HG02870 (cell line): ENCODE results near the gene SMAD3.

Experiments used
- ATAC-seq: cut with Tn5 transposase; IDR thresholded peaks from one replicate; pipeline ENCODE4 v1.9.1; 2021; ENCODE audit warnings: mild to moderate bottlenecking, moderate library complexity; ENCODE audit not compliant: unreplicated experiment

The SMAD3 gene

DNA sequence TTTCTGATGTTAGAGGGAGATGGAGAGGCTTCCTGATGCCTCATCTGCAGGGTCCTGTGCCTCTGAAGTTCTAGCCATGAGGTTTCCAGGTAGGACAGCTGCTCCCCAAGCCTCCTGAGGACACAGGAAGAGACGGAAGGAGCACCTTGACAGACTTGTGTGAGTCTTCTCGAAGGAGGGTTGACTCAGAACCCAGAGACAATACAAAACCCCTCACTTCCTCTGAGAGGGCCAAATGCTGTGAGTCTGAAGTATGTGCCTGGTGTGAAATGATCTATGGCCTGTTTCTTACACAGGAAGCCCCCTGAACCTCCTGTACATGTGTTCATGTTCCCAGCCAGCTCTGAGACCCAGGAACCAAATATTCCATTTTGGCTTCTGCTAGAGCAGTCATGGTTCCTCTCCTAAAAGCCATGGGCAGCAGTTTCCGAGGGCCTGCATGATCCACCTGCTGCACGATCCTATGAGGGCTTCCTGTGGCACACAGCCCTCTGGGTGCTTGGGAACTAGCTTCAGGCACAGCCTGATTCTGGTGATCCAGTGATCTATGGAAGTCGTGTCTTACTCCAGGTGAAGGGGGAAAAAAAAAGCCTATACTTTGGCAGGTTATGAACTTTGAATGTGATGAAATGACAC, 126.9 kb downstream of the SMAD3 start:
- no peak for ATAC-seq

- no peak for ATAC-seq
Observed at GRCh38 chr15:67193223-67193990, 128.0 kb downstream of the SMAD3 start.

GRCh38 chr15:67194171-67195114, 129.0 kb downstream of the SMAD3 start:
- ATAC-seq, result no peak

GRCh38 chr15:67195305-67195704, 129.9 kb downstream of the SMAD3 start:
- ATAC-seq, result no peak

DNA sequence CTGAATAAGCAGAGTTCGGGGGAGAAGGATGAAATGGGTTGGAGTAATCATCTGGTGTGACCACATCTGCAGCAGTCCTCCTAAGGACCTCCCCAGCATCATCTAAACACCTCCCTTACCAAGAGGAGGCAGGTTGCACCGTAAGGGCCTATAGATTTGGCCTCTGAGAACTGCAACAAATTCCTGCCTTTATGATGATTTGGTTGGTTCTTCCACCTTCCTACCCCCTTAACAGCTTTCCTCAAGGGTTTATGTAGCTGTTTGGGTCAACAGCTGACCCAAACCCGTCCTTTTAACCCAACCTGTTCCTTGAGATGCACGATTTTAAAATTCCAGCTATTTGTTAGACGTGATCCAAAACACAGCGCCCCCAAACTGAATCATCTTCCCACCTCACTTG, 130.8 kb downstream of the SMAD3 start:
- no peak for ATAC-seq

DNA sequence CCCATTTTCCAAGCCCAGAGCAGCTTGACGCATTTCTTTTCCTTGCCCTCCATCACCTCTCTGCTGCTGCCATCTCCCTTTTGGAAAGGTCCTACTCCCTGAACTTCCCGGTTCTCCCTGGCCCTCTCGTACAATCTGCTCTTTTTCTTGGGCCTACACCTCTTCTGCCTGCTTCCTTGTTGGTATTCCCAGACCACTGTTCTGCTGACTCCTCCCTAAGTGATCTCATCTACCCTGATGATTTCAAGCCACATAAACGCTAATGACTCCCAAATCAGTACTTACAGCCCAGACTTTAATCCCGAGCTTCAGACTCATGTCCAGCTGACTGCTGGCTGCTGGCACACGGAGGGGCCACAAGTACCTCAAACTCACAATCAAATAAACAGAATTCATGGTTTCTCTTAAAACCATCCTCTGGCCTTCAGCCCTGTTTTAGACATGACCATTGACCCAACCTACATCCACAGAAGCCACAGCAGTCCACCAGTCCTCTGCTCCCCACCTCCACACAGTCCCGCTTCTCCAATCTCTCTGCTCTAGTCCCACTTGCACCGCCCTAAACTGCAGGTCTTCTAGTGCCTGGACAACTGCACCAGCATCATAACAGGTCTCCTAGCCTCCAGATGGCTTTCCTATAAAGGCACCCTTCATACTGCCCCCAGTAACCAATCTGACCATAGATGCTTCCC, 131.4 kb downstream of the SMAD3 start:
- ATAC-seq, result no peak

DNA sequence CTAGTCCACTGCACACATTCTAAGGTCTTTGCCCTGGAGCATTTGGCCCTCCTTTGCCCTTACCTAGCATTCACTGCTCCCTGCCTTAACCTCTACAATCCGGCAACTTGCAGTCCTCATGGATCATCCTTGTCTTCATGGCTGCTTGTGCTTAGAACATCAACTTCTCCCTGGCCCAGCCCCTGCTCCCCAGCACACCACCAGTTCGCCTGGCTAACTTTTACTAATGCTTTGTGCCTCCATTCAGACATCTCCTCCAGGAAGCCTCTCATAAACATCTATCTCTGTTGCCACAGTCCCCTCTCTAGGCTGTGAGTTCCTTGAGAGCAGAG, 131.9 kb downstream of the SMAD3 start:
- no peak for ATAC-seq

DNA sequence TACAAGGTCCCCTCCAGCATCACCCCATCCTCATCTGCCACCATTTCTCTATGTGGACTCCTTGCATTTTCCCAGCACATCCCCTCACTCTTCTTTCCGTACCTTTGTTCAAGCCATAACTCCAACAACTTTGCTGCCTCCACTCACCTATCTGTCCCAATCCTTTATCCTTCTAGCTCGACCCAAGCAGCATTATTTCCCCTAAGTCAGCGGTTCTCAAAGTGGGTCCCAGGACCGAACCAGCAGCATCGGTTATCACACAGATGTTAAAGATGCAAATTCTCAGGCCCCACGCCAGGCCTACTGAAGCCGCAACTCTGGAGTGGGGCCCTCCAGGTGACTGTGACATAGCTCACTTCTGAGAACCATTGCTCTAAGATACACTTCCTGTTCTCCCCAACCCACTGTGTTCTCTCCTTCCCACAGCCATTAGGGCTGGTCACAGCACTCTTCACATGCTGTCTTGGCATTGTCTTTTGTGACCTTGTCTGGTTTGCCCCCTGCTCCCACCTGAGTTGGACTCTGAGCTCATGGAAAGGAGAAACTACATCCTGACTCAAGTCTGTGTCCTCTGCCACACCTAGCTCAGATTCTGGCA, 132.9 kb downstream of the SMAD3 start:
- peak; percentile 48 for ATAC-seq

GRCh38 chr15:67199391-67199790, 134.0 kb downstream of the SMAD3 start:
- ATAC-seq, result no peak

- no peak for ATAC-seq
Observed at GRCh38 chr15:67199881-67200763, 134.7 kb downstream of the SMAD3 start.

DNA sequence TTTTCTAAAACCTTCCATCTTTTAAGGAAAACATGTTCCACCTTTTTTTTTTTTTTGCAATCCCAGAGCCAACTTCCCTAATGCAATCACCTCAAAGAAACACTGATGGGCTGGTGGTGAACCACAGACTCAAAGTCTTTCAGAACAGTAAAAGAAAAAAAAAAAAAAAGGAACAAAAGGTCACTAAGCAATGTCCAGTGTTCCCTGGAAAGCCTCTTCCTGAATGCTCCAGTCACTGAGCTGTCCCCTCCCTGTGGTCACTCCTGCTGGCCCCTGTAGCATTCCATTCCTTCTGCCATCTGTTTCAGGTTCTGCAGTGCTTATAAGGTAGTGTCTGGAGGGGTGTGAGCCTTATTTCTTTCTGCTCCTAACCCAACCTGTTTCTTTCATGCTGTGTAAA, 135.7 kb downstream of the SMAD3 start:
- no peak for ATAC-seq

- ATAC-seq, result no peak
Observed at GRCh38 chr15:67202091-67202490, 136.7 kb downstream of the SMAD3 start.

- ATAC-seq, result no peak
Observed at GRCh38 chr15:67202991-67203390, 137.6 kb downstream of the SMAD3 start.

GRCh38 chr15:67207555-67208207, 142.3 kb downstream of the SMAD3 start:
- no peak for ATAC-seq

DNA sequence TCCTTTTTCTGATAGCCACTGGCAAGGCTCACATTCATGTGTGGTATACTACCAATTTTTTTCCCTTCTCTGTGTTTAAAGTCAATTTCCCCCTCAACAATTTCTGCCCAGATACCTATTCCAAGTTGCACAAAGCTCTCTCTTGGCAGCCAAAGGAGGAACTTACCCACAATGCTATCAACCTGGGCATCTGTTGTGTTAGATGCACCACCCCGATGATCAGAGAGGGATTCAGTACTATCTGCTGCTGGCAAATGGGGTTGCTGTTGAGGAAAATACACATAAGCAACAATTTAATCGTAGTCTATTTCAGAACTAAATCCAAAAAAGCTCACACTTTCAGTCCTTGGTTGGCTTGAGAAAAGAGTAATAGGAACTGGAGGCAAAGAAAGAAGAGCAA, 143.0 kb downstream of the SMAD3 start:
- no peak for ATAC-seq

DNA sequence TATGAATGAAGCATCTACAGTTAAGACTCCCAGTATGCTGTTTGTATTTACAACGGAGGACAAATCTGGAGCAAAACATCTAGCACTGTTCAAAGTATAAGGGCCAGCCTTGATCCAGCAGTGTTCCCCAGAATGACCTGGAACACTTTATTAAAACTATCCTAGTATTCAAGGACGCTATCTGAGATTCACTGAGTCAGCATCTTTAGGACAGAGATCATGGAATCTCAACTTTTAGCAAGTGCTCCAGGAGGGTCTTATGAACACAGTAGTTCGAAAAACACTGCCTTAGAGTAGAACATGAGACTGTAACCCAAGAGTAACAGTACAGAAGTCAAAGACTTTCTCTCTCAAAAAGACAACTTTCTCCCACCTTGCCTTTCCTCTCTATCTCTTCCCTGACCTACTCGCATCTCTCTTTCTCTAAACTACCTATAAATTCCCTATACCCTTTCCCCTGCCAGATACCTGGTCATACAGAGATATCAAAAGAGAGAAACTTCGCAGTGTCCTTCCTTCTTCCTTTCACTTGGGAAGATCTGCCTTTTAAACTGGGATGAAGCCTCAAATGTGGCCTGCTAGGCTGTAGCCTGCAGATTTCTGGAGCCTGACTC, 145.3 kb downstream of the SMAD3 start:
- no peak for ATAC-seq

- ATAC-seq, result no peak
Observed at GRCh38 chr15:67212684-67213367, 147.4 kb downstream of the SMAD3 start.

DNA sequence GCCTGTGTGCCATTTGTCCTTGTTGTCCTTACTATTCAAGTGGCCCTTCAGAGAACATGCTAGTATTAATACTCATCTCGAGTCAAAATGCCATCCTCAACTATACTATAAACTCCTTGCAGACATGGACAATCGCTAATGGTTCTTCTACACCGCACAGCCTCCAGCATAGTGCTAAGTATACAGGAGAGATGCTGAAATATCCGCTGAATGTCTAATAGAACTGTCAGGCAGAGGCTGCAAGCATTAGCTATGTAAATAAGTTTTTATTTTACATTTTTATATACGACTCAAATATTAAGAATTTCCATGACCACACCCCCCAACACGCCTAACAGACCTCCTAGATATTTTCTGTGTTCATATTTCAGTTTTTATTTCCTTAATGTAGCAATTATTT, 149.7 kb downstream of the SMAD3 start:
- ATAC-seq, result no peak
